DOHH2 (cell line): Measurements from ENCODE around the gene KCNIP3.

Experiments used
- H3F3A ChIP-seq: fragments of 200-600 bp; sonication (generic), shearing (Covaris generic); 2 replicates; pipeline ENCODE4 v1.6.0; 2016; ENCODE audit warnings: antibody characterized with exemption, mild to moderate bottlenecking; ENCODE audit not compliant: control insufficient read depth, insufficient read depth
- H3K27ac ChIP-seq: fragments of 200-600 bp; sonication (generic); 2 replicates; pipeline ENCODE4 v1.5.1; 2014; ENCODE audit warnings: low read depth, mild to moderate bottlenecking, low read length, moderate library complexity
- H3K27me3 ChIP-seq: fragments of 200-600 bp; sonication (generic); 2 replicates; pipeline ENCODE4 v1.6.1; 2014; ENCODE audit warnings: mild to moderate bottlenecking, low read length, mixed read lengths; ENCODE audit not compliant: control insufficient read depth
- H3K36me3 ChIP-seq: fragments of 200-600 bp; sonication (generic); 2 replicates; pipeline ENCODE4 v1.6.1; 2014; ENCODE audit warnings: mild to moderate bottlenecking, low read length, moderate library complexity, mixed read lengths; ENCODE audit not compliant: control insufficient read depth
- H3K4me1 ChIP-seq: fragments of 200-600 bp; sonication (generic); 2 replicates; pipeline ENCODE4 v1.6.1; 2014; ENCODE audit warnings: mild to moderate bottlenecking, low read length, mixed read lengths; ENCODE audit not compliant: control insufficient read depth
- H3K4me2 ChIP-seq: fragments of 200-600 bp; sonication (generic); 2 replicates; pipeline ENCODE4 v1.6.0; 2014; ENCODE audit warnings: mild to moderate bottlenecking, low read length, moderate library complexity
- H3K4me3 ChIP-seq: fragments of 200-600 bp; sonication (generic); 2 replicates; pipeline ENCODE4 v1.5.1; 2014; ENCODE audit warnings: mild to moderate bottlenecking, low read length, mixed read lengths
- H3K79me2 ChIP-seq: fragments of 200-600 bp; sonication (generic); 2 replicates; pipeline ENCODE4 v1.6.1; 2014; ENCODE audit warnings: mild to moderate bottlenecking, low read length, mixed read lengths; ENCODE audit not compliant: control insufficient read depth
- H3K9me2 ChIP-seq: fragments of 200-600 bp; sonication (generic); replicated peaks from 2 replicates; pipeline ENCODE4 v1.6.1; 2014; ENCODE audit warnings: mild to moderate bottlenecking, low read length, mixed read lengths; ENCODE audit not compliant: control insufficient read depth
- H3K9me3 ChIP-seq: fragments of 200-600 bp; sonication (generic); 2 replicates; pipeline ENCODE4 v1.6.1; 2014; ENCODE audit warnings: antibody characterized with exemption, low read length, mixed read lengths; ENCODE audit not compliant: control insufficient read depth, insufficient read depth
- H4K20me1 ChIP-seq: fragments of 200-600 bp; sonication (generic); 2 replicates; pipeline ENCODE4 v1.6.0; 2014; ENCODE audit warnings: low read depth, mild to moderate bottlenecking, antibody characterized with exemption, low read length, moderate library complexity; ENCODE audit not compliant: control insufficient read depth, insufficient read depth
- EZH2phosphoT487 ChIP-seq: fragments of 200-600 bp; sonication (generic); IDR thresholded peaks from 2 replicates; pipeline ENCODE4 v1.6.1; 2017; ENCODE audit warnings: borderline replicate concordance, mild to moderate bottlenecking, antibody characterized with exemption, low read length, moderate library complexity, mixed read lengths
- TF ChIP-seq, protein P1 (sequence below): fragments of 200-600 bp; sonication (generic); IDR thresholded peaks from one replicate; pipeline ENCODE4 v1.5.1; 2014; ENCODE audit warnings: antibody characterized with exemption, mild to moderate bottlenecking, low read depth, low read length; ENCODE audit not compliant: poor library complexity, severe bottlenecking

KCNIP3 gene

DNA sequence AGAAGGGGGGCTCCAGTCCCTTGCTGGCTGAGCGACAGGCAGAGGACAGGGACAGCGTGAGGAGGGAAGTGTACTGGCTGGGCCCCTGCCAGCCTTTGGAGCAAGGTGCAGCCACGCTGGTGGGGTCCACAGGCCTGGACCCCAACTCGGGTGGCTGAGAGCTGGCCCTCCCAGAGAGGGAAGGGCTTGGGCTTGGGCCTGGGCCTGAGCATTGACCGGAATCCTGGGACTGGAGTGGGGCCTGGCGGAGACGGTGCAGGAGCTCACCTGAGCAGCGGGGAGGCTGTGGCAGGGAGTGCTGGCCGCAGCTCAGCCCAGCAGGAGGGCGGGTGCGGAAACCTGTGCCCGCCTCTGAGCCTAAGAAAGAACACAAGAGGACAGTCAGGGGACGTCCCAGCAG lies 27.9 kb downstream of the KCNIP3 start:
- H3K27ac ChIP-seq: no peak overlapping the region
- no peaks in the 10 kb centered on the region for H3K9me3 ChIP-seq
- no peaks in the 10 kb centered on the region for H3K27me3 ChIP-seq
- H3K4me1 ChIP-seq: no peaks in the 10 kb centered on the region
- no peaks in the 10 kb centered on the region for H3K79me2 ChIP-seq
- TF ChIP-seq EZH2phosphoT487: no peak
- TF ChIP-seq, protein P1, sequence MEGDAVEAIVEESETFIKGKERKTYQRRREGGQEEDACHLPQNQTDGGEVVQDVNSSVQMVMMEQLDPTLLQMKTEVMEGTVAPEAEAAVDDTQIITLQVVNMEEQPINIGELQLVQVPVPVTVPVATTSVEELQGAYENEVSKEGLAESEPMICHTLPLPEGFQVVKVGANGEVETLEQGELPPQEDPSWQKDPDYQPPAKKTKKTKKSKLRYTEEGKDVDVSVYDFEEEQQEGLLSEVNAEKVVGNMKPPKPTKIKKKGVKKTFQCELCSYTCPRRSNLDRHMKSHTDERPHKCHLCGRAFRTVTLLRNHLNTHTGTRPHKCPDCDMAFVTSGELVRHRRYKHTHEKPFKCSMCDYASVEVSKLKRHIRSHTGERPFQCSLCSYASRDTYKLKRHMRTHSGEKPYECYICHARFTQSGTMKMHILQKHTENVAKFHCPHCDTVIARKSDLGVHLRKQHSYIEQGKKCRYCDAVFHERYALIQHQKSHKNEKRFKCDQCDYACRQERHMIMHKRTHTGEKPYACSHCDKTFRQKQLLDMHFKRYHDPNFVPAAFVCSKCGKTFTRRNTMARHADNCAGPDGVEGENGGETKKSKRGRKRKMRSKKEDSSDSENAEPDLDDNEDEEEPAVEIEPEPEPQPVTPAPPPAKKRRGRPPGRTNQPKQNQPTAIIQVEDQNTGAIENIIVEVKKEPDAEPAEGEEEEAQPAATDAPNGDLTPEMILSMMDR: no peak
- no peaks in the 10 kb centered on the region for H3K9me2 ChIP-seq
- H3K4me3 ChIP-seq: no peak overlapping the region
- no peaks in the 10 kb centered on the region for H3K36me3 ChIP-seq
- H3F3A ChIP-seq: no peaks in the 10 kb centered on the region
- H4K20me1 ChIP-seq: no peaks in the 10 kb centered on the region
- no peak overlapping the region for H3K4me2 ChIP-seq

DNA sequence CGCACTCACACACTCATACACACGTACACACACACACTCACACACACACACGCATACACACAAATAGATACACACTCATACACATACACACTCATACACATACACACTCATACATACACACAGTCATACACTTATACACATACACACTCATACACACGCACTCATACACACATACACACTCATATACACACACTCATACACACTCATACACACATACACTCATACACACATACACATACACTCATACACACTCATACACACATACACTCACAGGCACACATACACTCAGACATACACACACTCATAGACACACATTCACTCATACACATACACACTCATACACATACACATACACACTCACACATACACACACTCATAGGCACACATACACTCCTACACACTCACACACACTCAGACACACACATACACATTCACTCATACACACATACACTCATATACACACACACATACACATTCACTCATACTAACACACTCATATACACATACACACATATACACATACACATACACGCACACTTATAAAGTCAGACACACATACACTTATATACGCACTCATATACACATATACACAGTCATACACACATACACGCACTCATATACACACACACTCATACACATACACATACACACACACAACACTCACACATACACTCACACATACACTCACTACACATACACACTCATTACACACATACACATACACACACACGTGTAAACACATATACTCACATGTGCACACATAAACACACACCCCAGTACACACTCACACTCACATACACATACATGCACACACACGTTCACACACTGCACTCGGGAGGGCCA lies 28.7 kb downstream of the KCNIP3 start:
- no peak for TF ChIP-seq EZH2phosphoT487
- TF ChIP-seq, protein P1: no peak
- Histone ChIP-seq H3K79me2 (no peaks in the 10 kb centered on the region), H3K27ac (no peak overlapping the region), H4K20me1 (no peaks in the 10 kb centered on the region), H3K36me3 (no peaks in the 10 kb centered on the region), H3K4me1 (no peaks in the 10 kb centered on the region), H3K4me2 (no peak overlapping the region), H3K4me3 (no peak overlapping the region), H3K9me3 (no peaks in the 10 kb centered on the region), H3K27me3 (no peaks in the 10 kb centered on the region), H3K9me2 (no peaks in the 10 kb centered on the region), H3F3A (no peaks in the 10 kb centered on the region)

DNA sequence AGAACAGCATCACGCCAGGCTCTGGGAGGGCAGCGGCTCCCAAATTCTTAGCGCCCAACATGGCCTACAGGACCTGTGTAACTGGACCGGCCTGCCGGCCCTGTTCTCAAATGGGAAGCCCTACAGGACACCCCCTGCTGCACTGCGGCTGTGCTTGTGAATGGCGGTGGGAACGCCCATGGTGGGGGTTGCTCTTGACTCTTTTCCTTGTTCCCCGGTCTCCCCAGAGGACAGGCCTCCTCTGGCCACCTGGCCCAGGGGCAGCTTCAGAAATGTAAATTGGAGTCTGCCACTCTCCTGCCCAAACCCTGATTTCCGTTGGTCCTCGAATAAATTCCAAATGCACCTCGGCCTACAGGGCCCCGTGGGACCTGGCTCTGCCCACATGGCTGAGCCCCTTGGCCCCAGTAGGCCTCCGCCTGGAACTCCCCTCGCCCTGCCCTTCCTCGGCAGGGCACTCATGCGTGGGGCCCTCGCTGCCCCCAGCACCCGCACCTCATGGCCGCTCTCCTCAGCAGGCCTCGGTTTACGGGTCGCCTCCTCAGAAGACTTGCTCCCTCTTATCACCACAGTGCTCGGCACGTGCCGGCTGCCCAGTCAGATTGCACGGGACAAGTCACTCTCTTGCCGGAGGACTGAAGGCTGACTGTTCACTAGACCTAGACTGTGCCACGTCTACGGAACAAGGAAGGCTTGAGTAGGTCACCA lies 29.4 kb downstream of the KCNIP3 start:
- Histone ChIP-seq H3K4me3 (no peak overlapping the region), H4K20me1 (no peaks in the 10 kb centered on the region), H3K4me1 (no peaks in the 10 kb centered on the region), H3F3A (no peaks in the 10 kb centered on the region), H3K79me2 (no peaks in the 10 kb centered on the region), H3K27ac (no peak overlapping the region), H3K27me3 (no peaks in the 10 kb centered on the region), H3K9me2 (no peaks in the 10 kb centered on the region), H3K36me3 (no peaks in the 10 kb centered on the region), H3K4me2 (no peak overlapping the region), H3K9me3 (no peaks in the 10 kb centered on the region)
- TF ChIP-seq, protein P1: no peak
